ENCODE results near the gene OR6K2. TPM values are rescaled to one million over a fixed set of nuclear protein-coding genes. Genes with fewer than 3 reads are reported as not detected.

OR6K2 gene
- total RNA-seq, 4 donors from 2014 or later = not detected

DNA sequence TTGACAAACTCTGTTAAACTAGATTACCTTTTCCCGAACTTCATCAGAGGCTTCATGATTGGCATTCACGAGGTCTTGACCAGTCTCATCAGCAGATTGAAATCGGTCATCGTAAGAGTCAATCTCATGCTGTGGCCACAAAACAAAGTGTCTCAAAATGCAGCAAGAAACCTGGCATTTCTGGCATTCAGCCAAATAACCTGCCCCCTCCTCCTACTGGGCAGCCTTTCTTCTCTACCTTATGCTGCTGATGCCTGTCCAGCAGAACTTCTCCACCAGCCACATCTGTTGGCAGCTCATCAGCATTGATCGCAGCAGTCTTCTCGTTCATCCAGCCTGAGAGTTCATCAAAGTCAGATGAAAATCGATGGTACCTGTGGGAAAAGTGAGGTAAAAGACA, 26.1 kb downstream of the OR6K2 start:
- Histone ChIP-seq H3K36me3 (no peaks in the 10 kb centered on the region), H3K27me3 (no peaks in the 10 kb centered on the region), H3K4me1 (no peaks in the 10 kb centered on the region), H3K9me3 (no peaks in the 10 kb centered on the region), H3K27ac (no peak overlapping the region), H3K4me3 (no peak overlapping the region)
- TF ChIP-seq POLR2A (IDR thresholded peaks at IDR 0.05) = no peak
- TF ChIP-seq, protein P1, sequence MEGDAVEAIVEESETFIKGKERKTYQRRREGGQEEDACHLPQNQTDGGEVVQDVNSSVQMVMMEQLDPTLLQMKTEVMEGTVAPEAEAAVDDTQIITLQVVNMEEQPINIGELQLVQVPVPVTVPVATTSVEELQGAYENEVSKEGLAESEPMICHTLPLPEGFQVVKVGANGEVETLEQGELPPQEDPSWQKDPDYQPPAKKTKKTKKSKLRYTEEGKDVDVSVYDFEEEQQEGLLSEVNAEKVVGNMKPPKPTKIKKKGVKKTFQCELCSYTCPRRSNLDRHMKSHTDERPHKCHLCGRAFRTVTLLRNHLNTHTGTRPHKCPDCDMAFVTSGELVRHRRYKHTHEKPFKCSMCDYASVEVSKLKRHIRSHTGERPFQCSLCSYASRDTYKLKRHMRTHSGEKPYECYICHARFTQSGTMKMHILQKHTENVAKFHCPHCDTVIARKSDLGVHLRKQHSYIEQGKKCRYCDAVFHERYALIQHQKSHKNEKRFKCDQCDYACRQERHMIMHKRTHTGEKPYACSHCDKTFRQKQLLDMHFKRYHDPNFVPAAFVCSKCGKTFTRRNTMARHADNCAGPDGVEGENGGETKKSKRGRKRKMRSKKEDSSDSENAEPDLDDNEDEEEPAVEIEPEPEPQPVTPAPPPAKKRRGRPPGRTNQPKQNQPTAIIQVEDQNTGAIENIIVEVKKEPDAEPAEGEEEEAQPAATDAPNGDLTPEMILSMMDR (IDR thresholded peaks at IDR 0.05) = no peak
- no peak for DNase-seq

DNA sequence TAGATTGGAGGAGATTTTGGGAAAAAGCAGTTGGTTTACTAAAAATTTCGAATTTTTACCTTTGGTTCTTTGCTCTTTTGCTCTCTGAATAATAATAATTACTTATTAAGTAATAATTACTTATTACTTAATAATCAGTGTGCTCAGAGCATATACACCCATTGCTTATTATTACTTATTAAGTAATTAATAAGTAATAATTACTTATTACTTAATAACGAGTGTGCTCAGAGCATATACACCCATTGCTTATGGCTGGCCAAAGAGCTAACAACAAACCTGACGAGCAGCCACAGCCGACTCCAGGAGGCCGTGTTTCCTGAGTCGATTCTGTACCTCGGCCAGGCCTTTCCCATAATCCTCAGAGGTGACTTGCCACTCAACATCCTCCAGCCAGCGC, 34.4 kb downstream of the OR6K2 start:
- no peak overlapping the region for H3K27ac ChIP-seq
- H3K36me3 ChIP-seq = no peaks in the 10 kb centered on the region
- no peaks in the 10 kb centered on the region for H3K4me1 ChIP-seq
- no peak for DNase-seq
- TF ChIP-seq, protein P1 (IDR thresholded peaks at IDR 0.05) = no peak
- no peak for TF ChIP-seq POLR2A (IDR thresholded peaks at IDR 0.05)
- no peak overlapping the region for H3K4me3 ChIP-seq
- no peaks in the 10 kb centered on the region for H3K9me3 ChIP-seq
- no peaks in the 10 kb centered on the region for H3K27me3 ChIP-seq

- DNase-seq = peak in 1 of 3 donors; percentile 19
- Histone ChIP-seq H3K27me3 (no peaks in the 10 kb centered on the region), H3K36me3 (no peaks in the 10 kb centered on the region), H3K4me3 (no peak overlapping the region), H3K4me1 (no peaks in the 10 kb centered on the region), H3K27ac (no peak overlapping the region), H3K9me3 (no peaks in the 10 kb centered on the region)
- no peak for TF ChIP-seq POLR2A (IDR thresholded peaks at IDR 0.05)
- TF ChIP-seq, protein P1 (IDR thresholded peaks at IDR 0.05) = no peak
These were observed 45.9 kb downstream of the OR6K2 start for GRCh38 chr1:158654571-158654970.

- no peak for TF ChIP-seq POLR2A (IDR thresholded peaks at IDR 0.05)
- TF ChIP-seq, protein P1 (IDR thresholded peaks at IDR 0.05) = no peak
These were observed 46.4 kb downstream of the OR6K2 start for GRCh38 chr1:158654086-158654485.

DNA sequence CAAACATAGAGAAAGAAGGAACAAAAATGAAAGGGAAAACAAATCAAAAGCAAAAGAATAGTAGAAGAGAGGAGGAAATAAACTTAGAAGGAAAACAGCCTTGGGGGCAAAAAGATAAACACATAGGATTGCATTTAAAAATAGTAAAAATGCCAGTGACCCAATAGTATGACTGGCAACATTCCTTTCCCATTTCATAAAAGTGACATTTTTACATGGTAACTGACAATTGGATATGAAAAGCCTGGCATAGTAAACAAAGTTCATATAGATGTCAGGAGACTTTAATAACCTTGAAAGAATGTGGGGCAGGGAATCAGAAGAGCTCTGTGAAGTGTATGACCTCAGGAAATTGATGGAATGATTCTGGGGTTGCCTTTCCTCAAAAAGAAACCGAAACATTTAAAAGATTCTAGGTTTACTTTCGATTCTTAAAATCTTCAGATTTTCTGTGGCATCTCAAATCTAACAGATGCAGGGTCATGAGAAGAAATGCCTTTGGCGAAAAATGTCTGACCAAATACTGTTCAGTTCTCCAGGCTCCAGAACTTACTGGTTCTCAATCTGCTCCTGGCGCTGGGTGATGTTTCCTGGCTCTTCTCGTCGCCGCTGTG, 47.6 kb downstream of the OR6K2 start:
- Histone ChIP-seq H3K27ac (no peak overlapping the region), H3K27me3 (no peaks in the 10 kb centered on the region), H3K9me3 (no peaks in the 10 kb centered on the region), H3K4me1 (no peaks in the 10 kb centered on the region), H3K4me3 (no peak overlapping the region), H3K36me3 (no peaks in the 10 kb centered on the region)
- DNase-seq = no peak
- TF ChIP-seq, protein P1 (IDR thresholded peaks at IDR 0.05) = no peak
- no peak for TF ChIP-seq POLR2A (IDR thresholded peaks at IDR 0.05)

More at GRCh38 chr1:158654086-158654485, 46.4 kb downstream of the OR6K2 start:
- H3K27me3 ChIP-seq = no peaks in the 10 kb centered on the region
- no peaks in the 10 kb centered on the region for H3K9me3 ChIP-seq
- no peak for DNase-seq
- H3K27ac ChIP-seq = no peak overlapping the region
- H3K36me3 ChIP-seq = no peaks in the 10 kb centered on the region
- no peaks in the 10 kb centered on the region for H3K4me1 ChIP-seq
- H3K4me3 ChIP-seq = no peak overlapping the region

Other genes starting within 250 kb of the OR6K2 start
- not detected for gene OR10K1, start 238.8 kb downstream of the OR6K2 start, total RNA-seq
- gene OR10R2, start 228.4 kb downstream of the OR6K2 start, total RNA-seq = not detected
- not detected for gene OR6Y1, start 146.2 kb downstream of the OR6K2 start, total RNA-seq
- not detected for gene OR6P1, start 130.1 kb downstream of the OR6K2 start, total RNA-seq
- gene OR10X1, start 120.8 kb downstream of the OR6K2 start, total RNA-seq = not detected
- gene OR10Z1, start 95.4 kb downstream of the OR6K2 start, total RNA-seq = not detected
- gene SPTA1, start 13.9 kb downstream of the OR6K2 start, total RNA-seq = not detected
- gene OR6K3, start 20.1 kb upstream of the OR6K2 start, total RNA-seq = not detected
- gene OR6K6, start 54.1 kb upstream of the OR6K2 start, total RNA-seq = not detected
- gene OR6N1, start 71.5 kb upstream of the OR6K2 start, total RNA-seq = not detected
- gene OR6N2, start 80.6 kb upstream of the OR6K2 start, total RNA-seq = not detected
- 1 to 10 TPM in 1 of 4 donors, under 1 TPM in 1, not detected in 2; 0.94 to 9.9 TPM for gene MNDA, start 130.7 kb upstream of the OR6K2 start, total RNA-seq
- 10 to 100 TPM in 1 of 4 donors, 1 to 10 TPM in 3; 1.6 to 32.2 (median 5.3) TPM for gene PYHIN1, start 230.9 kb upstream of the OR6K2 start, total RNA-seq